ENCODE measurements around the gene HSPA2. TPM values are rescaled to one million over a fixed set of nuclear protein-coding genes. Genes with fewer than 3 reads are reported as not detected.
"Not testable (repeated sequence)": the region's sequence is repeated elsewhere in the genome, so short reads cannot be mapped to it uniquely, and the experiment has no call there.

Gene HSPA2
- total RNA-seq, 4 donors from 2014 or later: 70.8 to 98.0 (median 91.6) TPM

DNA sequence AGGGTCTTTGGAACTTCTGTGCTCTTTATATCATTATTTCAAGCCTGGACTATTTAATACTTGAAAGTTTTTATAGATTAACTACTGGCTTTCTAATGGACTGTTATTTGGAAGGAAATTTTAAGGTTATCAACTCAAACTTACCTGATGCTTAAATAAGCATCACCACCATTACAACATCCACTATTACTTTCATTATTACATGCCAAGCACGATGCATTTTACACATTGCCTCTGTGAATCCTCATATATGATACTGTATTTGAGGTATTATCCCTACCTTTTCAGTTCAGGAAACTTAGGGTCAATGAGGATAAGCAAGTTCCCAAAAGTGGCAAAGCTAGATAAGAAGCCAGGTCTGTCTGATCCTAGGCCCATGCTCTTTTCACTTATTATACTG, 23.6 kb upstream of the HSPA2 start:
- Histone ChIP-seq H3K27ac (no peak overlapping the region), H3K9me3 (no peaks in the 10 kb centered on the region), H3K27me3 (no peaks in the 10 kb centered on the region), H3K36me3 (peaks cover 3% of the 10 kb centered on the region), H3K4me3 (no peak overlapping the region), H3K4me1 (peaks cover 50% of the 10 kb centered on the region)
- 92% methylated on average over 1 of the region's 1 CpG for WGBS
- no peak for DNase-seq (ENCODE audit: low spot score in 2 of 2)
- TF ChIP-seq POLR2AphosphoS5 (IDR thresholded peaks at IDR 0.05) (no peak), EP300 (IDR thresholded peaks at IDR 0.05) (no peak)

DNA sequence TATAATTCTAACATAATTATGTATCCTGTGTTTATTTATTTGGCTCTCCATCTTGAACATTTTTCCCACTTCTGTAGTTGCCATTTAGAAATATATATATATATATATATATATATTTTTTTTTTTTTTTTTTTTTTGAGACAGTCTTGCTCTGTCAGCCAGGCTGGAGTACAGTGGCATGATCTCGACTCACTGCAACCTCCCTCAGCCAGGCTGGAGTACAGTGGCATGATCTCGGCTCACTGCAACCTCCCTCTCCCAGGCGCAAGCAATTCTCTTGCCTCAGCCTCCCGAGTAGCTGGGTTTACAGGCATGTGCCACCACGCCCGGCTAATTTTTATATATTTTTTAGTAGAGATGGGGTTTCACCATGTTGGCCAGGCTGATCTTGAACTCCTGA, 22.9 kb upstream of the HSPA2 start:
- not testable (repeated sequence) for H3K27ac ChIP-seq

GRCh38 chr14:64518229-64518628, 22.3 kb upstream of the HSPA2 start:
- Histone ChIP-seq H3K27me3 (no peaks in the 10 kb centered on the region), H3K4me3 (no peak overlapping the region), H3K4me1 (peaks cover 40% of the 10 kb centered on the region), H3K27ac (no peak overlapping the region), H3K36me3 (peaks cover 12% of the 10 kb centered on the region), H3K9me3 (no peaks in the 10 kb centered on the region)
- WGBS: 84% methylated on average over 4 of the region's 4 CpGs
- TF ChIP-seq EP300 (IDR thresholded peaks at IDR 0.05) (no peak), POLR2AphosphoS5 (IDR thresholded peaks at IDR 0.05) (no peak)
- TF ChIP-seq, protein P1, sequence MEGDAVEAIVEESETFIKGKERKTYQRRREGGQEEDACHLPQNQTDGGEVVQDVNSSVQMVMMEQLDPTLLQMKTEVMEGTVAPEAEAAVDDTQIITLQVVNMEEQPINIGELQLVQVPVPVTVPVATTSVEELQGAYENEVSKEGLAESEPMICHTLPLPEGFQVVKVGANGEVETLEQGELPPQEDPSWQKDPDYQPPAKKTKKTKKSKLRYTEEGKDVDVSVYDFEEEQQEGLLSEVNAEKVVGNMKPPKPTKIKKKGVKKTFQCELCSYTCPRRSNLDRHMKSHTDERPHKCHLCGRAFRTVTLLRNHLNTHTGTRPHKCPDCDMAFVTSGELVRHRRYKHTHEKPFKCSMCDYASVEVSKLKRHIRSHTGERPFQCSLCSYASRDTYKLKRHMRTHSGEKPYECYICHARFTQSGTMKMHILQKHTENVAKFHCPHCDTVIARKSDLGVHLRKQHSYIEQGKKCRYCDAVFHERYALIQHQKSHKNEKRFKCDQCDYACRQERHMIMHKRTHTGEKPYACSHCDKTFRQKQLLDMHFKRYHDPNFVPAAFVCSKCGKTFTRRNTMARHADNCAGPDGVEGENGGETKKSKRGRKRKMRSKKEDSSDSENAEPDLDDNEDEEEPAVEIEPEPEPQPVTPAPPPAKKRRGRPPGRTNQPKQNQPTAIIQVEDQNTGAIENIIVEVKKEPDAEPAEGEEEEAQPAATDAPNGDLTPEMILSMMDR (IDR thresholded peaks at IDR 0.05): no peak
- DNase-seq (ENCODE audit: low spot score in 2 of 2): no peak

More for the DNA sequence above, 22.9 kb upstream of the HSPA2 start:
- H3K4me1 ChIP-seq: peaks cover 46% of the 10 kb centered on the region
- H3K27me3 ChIP-seq; H3K9me3 ChIP-seq; DNase-seq (ENCODE audit: low spot score in 2 of 2); H3K36me3 ChIP-seq; H3K4me3 ChIP-seq: not testable (repeated sequence)
- 93% methylated on average over 6 of the region's 6 CpGs for WGBS

GRCh38 chr14:64520699-64521098, 19.8 kb upstream of the HSPA2 start:
- Histone ChIP-seq H3K9me3 (no peaks in the 10 kb centered on the region), H3K36me3 (peaks cover 12% of the 10 kb centered on the region), H3K4me3 (no peak overlapping the region), H3K4me1 (peaks cover 16% of the 10 kb centered on the region), H3K27me3 (no peaks in the 10 kb centered on the region), H3K27ac (no peak overlapping the region)
- no peak for TF ChIP-seq POLR2A (IDR thresholded peaks at IDR 0.05)
- no peak for DNase-seq (ENCODE audit: low spot score in 2 of 2)
- 91% methylated on average over 4 of the region's 4 CpGs for WGBS

DNA sequence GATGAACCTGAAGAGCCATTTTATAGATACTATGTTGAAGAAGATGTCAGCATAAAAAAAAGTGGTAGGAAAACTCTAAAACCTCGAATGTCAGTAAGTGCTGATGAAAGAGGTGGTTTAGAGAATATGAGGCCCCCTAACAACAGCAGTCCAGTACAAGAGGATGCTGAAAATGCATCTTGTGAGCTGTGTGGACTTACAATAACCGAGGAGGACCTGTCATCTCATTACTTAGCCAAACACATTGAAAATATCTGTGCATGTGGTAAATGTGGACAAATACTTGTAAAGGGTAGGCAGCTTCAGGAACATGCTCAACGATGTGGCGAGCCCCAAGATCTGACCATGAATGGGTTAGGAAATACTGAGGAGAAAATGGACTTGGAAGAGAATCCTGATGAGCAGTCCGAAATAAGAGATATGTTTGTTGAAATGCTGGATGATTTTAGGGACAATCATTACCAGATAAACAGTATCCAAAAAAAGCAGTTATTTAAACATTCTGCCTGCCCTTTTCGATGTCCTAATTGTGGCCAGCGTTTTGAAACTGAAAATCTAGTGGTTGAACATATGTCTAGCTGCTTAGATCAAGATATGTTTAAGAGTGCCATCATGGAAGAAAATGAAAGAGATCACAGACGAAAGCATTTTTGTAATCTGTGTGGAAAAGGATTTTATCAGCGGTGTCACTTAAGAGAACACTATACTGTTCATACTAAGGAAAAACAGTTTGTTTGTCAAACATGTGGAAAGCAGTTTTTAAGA, 17.8 kb upstream of the HSPA2 start:
- H3K4me3 ChIP-seq: no peak overlapping the region
- WGBS: 83% methylated on average over 9 of the region's 9 CpGs
- H3K27me3 ChIP-seq: no peaks in the 10 kb centered on the region
- TF ChIP-seq EP300 (IDR thresholded peaks at IDR 0.05) (no peak), POLR2A (IDR thresholded peaks at IDR 0.05) (no peak), POLR2AphosphoS5 (IDR thresholded peaks at IDR 0.05) (no peak)
- TF ChIP-seq, protein P1 (IDR thresholded peaks at IDR 0.05): no peak
- peaks cover 15% of the 10 kb centered on the region for H3K36me3 ChIP-seq
- H3K27ac ChIP-seq: no peak overlapping the region
- H3K4me1 ChIP-seq: peaks cover 14% of the 10 kb centered on the region
- H3K9me3 ChIP-seq: no peaks in the 10 kb centered on the region
- DNase-seq (ENCODE audit: low spot score in 2 of 2): no peak

DNA sequence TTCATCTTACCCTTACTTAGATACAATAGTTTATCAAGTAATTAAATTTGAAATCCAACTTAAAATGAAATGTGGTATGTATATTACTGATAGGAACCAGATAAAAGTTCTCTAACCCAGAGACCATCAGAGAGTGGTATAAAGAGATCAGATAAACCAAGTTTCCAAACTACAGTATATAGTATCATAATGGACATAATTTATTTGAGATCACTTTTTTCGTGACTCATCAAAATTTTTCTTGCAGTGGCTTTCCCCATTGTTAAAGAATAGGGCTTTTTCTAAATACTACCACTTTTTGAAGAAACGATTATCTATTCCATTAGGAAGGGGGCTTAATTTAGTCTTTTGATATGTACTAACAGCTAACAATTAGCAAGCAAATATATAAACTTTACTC, 15.2 kb upstream of the HSPA2 start:
- no peaks in the 10 kb centered on the region for H3K27me3 ChIP-seq
- TF ChIP-seq POLR2AphosphoS5 (IDR thresholded peaks at IDR 0.05): no peak
- no peak for TF ChIP-seq POLR2A (IDR thresholded peaks at IDR 0.05)
- TF ChIP-seq, protein P1 (IDR thresholded peaks at IDR 0.05): no peak
- no peak for TF ChIP-seq EP300 (IDR thresholded peaks at IDR 0.05)
- H3K4me1 ChIP-seq: peaks cover 6% of the 10 kb centered on the region
- no peak overlapping the region for H3K4me3 ChIP-seq
- H3K9me3 ChIP-seq: no peaks in the 10 kb centered on the region
- no peak for DNase-seq (ENCODE audit: low spot score in 2 of 2)
- H3K27ac ChIP-seq: no peak overlapping the region
- H3K36me3 ChIP-seq: peaks cover 15% of the 10 kb centered on the region
- 98% methylated on average over 2 of the region's 2 CpGs for WGBS

GRCh38 chr14:64531567-64531966, 9.0 kb upstream of the HSPA2 start:
- Histone ChIP-seq H3K9me3 (no peaks in the 10 kb centered on the region), H3K27me3 (no peaks in the 10 kb centered on the region), H3K27ac (no peak overlapping the region), H3K4me3 (no peak overlapping the region), H3K4me1 (no peaks in the 10 kb centered on the region), H3K36me3 (no peaks in the 10 kb centered on the region)
- DNase-seq (ENCODE audit: low spot score in 2 of 2): no peak
- TF ChIP-seq POLR2A (IDR thresholded peaks at IDR 0.05) (no peak), EP300 (IDR thresholded peaks at IDR 0.05) (no peak), POLR2AphosphoS5 (IDR thresholded peaks at IDR 0.05) (no peak)
- TF ChIP-seq, protein P1 (IDR thresholded peaks at IDR 0.05): no peak
- WGBS: 60% methylated on average over 2 of the region's 2 CpGs

Measured in suprapubic skin (tissue), 4 donors.